Measurements from ENCODE around the gene DENND2A. TPM values are rescaled to one million over a fixed set of nuclear protein-coding genes. Genes with fewer than 3 reads are reported as not detected.

Gene DENND2A
- total and polyA plus RNA-seq, 2 of the 4 experiments (the other 2 are of a cell fraction), result 7.5 to 10.3 TPM

DNA sequence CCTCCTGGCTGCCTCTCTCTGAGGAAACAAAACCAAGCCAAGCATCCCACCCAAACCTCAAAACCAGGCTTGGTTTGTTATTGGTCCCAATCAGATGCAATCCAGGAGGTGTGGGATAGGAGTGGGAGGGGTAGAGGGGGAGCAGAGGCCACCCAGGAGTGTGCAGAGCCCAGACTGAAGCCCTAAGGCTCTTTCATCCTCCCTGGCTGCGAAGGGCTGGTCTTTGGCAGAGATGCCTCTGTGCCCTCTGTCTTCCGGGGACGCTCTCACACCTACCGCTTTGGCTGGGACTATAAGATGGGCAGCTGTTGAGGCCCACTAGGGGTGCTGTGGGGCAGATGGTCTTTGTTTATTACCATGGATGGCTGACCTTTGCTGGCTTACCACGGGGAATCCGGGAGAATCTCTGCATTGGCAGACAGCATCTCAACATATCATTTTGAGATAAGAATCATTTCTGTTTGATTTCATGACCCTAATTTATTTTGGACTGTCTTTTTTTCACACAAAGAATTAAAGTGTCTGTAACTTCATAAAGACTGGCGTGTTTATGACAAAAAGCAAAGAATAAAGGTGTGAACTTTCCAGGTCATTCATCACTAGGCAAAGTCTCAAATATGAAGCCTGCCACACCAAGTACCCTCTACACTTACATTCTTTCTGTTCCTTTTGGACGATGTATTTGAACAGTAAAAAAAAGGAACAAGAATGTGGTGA is 6.5 kb upstream of the DENND2A start:
- H3K79me1 ChIP-seq (ENCODE audit: low read depth in 1 of 2, low read length in 2 of 2), result no peaks in the 10 kb centered on the region; a peak in 1 of 4 replicates
- no peaks in the 10 kb centered on the region for H3K36me3 ChIP-seq (ENCODE audit: control insufficient read depth, insufficient read depth, low read length)
- peak overlapping the region; percentile 29 for H2AK9ac ChIP-seq (replicated peaks; ENCODE audit: low read depth, low read length, poor library complexity)
- H2AFZ ChIP-seq (replicated peaks; ENCODE audit: low read length, poor library complexity), result peak overlapping the region; percentile 59
- intact Hi-C loops (cut with micrococcal nuclease), result no loop called here
- no peak overlapping the region; the same call in 1 of the 2 replicates for H2AK5ac ChIP-seq (ENCODE audit: low read depth, low read length)
- H3K4me1 ChIP-seq (ENCODE audit: control insufficient read depth, insufficient read depth, low read length), result peaks cover 10% of the 10 kb centered on the region
- H3K14ac ChIP-seq (replicated peaks; ENCODE audit: low read depth, low read length), result no peak overlapping the region
- H3K4ac ChIP-seq (ENCODE audit: low read depth, low read length), result 0 out of 2 replicates have a peak overlapping the region, but pooled peaks have one; percentile 25
- H3K56ac ChIP-seq (ENCODE audit: extremely low read depth, insufficient read depth, low read length), result no peak overlapping the region
- 0 out of 2 replicates have a peak, but pooled peaks cover 3% of the 10 kb centered on the region for H3K9me1 ChIP-seq (ENCODE audit: insufficient read depth, low read length)
- ChIA-PET POLR2A (ENCODE audit: unreplicated experiment) (no interaction called here), CTCF (interaction anchor here (0.6 to 1.4 kb wide), 4 partner anchors 9 to 68 kb away, joined by 3 read pairs; no protein-coding TSS in a partner anchor)
- H2BK20ac ChIP-seq (ENCODE audit: low read depth, low read length), result no peak overlapping the region
- H4K91ac ChIP-seq (ENCODE audit: insufficient read depth, low read depth, low read length), result no peak overlapping the region
- no peak overlapping the region for H3K18ac ChIP-seq (ENCODE audit: low read depth, low read length)
- H2BK120ac ChIP-seq (ENCODE audit: low read depth, low read length), result no peak overlapping the region
- no peak overlapping the region for H2BK5ac ChIP-seq (ENCODE audit: low read depth, low read length, poor library complexity, severe bottlenecking)
- H3K4me3 ChIP-seq (ENCODE audit: insufficient read depth, low read depth, low read length), result no peak overlapping the region
- in situ Hi-C loops (cut with MboI; ENCODE audit: low sequenced_read_pairs), result no loop called here
- BruUV-seq (replicated peaks), result no TSS peak
- H3K9me3 ChIP-seq (ENCODE audit: control insufficient read depth, insufficient read depth, low read length), result no peaks in the 10 kb centered on the region
- TF ChIP-seq, protein P1, sequence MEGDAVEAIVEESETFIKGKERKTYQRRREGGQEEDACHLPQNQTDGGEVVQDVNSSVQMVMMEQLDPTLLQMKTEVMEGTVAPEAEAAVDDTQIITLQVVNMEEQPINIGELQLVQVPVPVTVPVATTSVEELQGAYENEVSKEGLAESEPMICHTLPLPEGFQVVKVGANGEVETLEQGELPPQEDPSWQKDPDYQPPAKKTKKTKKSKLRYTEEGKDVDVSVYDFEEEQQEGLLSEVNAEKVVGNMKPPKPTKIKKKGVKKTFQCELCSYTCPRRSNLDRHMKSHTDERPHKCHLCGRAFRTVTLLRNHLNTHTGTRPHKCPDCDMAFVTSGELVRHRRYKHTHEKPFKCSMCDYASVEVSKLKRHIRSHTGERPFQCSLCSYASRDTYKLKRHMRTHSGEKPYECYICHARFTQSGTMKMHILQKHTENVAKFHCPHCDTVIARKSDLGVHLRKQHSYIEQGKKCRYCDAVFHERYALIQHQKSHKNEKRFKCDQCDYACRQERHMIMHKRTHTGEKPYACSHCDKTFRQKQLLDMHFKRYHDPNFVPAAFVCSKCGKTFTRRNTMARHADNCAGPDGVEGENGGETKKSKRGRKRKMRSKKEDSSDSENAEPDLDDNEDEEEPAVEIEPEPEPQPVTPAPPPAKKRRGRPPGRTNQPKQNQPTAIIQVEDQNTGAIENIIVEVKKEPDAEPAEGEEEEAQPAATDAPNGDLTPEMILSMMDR (conservative IDR thresholded peaks at IDR 0.05; ENCODE audit: low read depth, low read length), result peak; percentile 58
- TF ChIP-seq SMC3 (IDR thresholded peaks at IDR 0.05; ENCODE audit: low read depth, low read length) (peak; percentile 39), MXI1 (IDR thresholded peaks at IDR 0.05; ENCODE audit: borderline replicate concordance, low read depth, low read length) (no peak), RAD21 (IDR thresholded peaks at IDR 0.05; ENCODE audit: low read length) (peak; percentile 40)
- H3K4me2 ChIP-seq (ENCODE audit: low read depth, low read length), result no peak overlapping the region
- no peak overlapping the region for H2BK15ac ChIP-seq (ENCODE audit: low read depth, low read length)
- WGBS, 2 experiments (ENCODE audit: extremely low coverage in 2 of 2, insufficient read length in 1 of 2), result no CpG with 5 or more reads among the region's 8 CpGs
- no peaks in the 10 kb centered on the region for H3K27me3 ChIP-seq (ENCODE audit: control insufficient read depth, insufficient read depth, low read length)
- DNase-seq (peak; percentile 37), ATAC-seq (ENCODE audit: low read depth) (peak; percentile 83)
- H4K8ac ChIP-seq (ENCODE audit: low read depth in 2 of 2, low read length in 2 of 2), result peak overlapping the region in 1 of 2 experiments; percentile 50; a peak in 1 of 4 replicates
- dilution Hi-C loops (cut with HindIII; ENCODE audit: low sequenced_read_pairs, unreplicated experiment), result no loop called here
- H3K9ac ChIP-seq (ENCODE audit: low read depth, low read length), result no peak overlapping the region
- no peak overlapping the region for H3K27ac ChIP-seq (ENCODE audit: insufficient read depth, low read length)
- H4K20me1 ChIP-seq (ENCODE audit: insufficient read depth, low read length), result no peaks in the 10 kb centered on the region
- H4K5ac ChIP-seq (ENCODE audit: low read depth, low read length), result no peak overlapping the region
- no peak overlapping the region for H3K23ac ChIP-seq (ENCODE audit: low read depth, low read length)

Data from IMR-90 (cell line).